Heart left ventricle (tissue), 13 donors: ENCODE measurements around the gene FAM83G.
"Not testable (repeated sequence)": the region's sequence is repeated elsewhere in the genome, so short reads cannot be mapped to it uniquely, and the experiment has no call there.

Experiments
- POLR2A ChIP-seq, 2 donors: fragments of 450-650 bp; IDR thresholded peaks; one replicate each; pipeline ENCODE4 v1.6.1; 2017; ENCODE audit warnings: antibody characterized with exemption in 2 of 2, mild to moderate bottlenecking in 2 of 2, moderate library complexity in 2 of 2
- TF ChIP-seq, protein P1 (sequence below), 12 donors: fragments of 200-600 bp; sonication (generic) in 4 of 12; IDR thresholded peaks; one replicate each; pipeline versions ENCODE4 v1.5.0 to v1.8.0; 2018 to 2022; ENCODE audit warnings: antibody characterized with exemption in 12 of 12, mild to moderate bottlenecking in 5 of 12
- donor health status: ischemic (EF 13 %, LVEDD 7.1; RV severe dilation, severe dysfunction).
- donor health status: DM: no; HTN: yes; CAD: no.
- donor health status: DM: no; HTN: no; CAD: no.
- donor health status: ischemic (EF 25% LVEDD 6.9; RV normal size, moderate dysfunction).
- donor health status: ischemic (EF 25% LVEDD 5.7; RV mildly dilated, moderate dysfunction).
- donor health status: ischemic (EF 35%, LVEDD 5.7; RV mildly dilated, moderate dysfunction).
- donor health status: nonischemic (EF 11% LVEDD 7.7; RV severe dilation, severe dysfunction).
- donor health status: DM: yes; HTN: yes; CAD: no.
- donor health status: PGD.
- donor health status: ischemic (EF 29% LVEDD 5.4; RV normal size, mild dysfunction).
- donor health status: nonischemic (EF 23%, LVEDD 6.1; RV moderate dilation, normal function).

DNA sequence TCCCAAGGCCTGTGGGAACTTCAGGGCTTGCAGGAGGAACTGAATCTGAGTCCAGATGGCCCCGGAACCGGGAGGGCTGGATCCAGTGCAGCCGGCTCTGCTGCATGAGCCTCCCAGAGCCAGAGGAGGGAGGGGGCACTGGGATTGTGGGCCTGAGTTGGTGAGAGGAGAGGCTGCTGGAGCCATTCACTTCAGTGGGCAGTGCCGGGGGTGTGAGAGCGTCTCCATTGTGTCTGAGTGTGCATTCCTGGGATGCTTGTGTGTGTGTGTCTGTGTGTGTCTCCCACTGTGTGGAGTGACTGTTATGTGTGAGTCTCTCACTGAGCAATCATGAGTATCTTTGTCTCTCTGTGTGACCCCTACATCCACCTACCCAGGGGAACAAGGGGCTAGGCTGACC lies 25.2 kb upstream of the FAM83G start:
- not testable (repeated sequence) for TF ChIP-seq POLR2A (IDR thresholded peaks at IDR 0.05)
- TF ChIP-seq, protein P1, sequence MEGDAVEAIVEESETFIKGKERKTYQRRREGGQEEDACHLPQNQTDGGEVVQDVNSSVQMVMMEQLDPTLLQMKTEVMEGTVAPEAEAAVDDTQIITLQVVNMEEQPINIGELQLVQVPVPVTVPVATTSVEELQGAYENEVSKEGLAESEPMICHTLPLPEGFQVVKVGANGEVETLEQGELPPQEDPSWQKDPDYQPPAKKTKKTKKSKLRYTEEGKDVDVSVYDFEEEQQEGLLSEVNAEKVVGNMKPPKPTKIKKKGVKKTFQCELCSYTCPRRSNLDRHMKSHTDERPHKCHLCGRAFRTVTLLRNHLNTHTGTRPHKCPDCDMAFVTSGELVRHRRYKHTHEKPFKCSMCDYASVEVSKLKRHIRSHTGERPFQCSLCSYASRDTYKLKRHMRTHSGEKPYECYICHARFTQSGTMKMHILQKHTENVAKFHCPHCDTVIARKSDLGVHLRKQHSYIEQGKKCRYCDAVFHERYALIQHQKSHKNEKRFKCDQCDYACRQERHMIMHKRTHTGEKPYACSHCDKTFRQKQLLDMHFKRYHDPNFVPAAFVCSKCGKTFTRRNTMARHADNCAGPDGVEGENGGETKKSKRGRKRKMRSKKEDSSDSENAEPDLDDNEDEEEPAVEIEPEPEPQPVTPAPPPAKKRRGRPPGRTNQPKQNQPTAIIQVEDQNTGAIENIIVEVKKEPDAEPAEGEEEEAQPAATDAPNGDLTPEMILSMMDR (IDR thresholded peaks at IDR 0.05): not testable (repeated sequence)
